GM19023 (cell line): Measurements from ENCODE around the gene VPS37B.

Experiments
- ATAC-seq: cut with Tn5 transposase; IDR thresholded peaks from one replicate; pipeline ENCODE4 v1.9.1; 2021; ENCODE audit warnings: mild to moderate bottlenecking, moderate library complexity; ENCODE audit not compliant: unreplicated experiment

Gene VPS37B

GRCh38 chr12:122820138-122820537, 75.8 kb downstream of the VPS37B start:
- ATAC-seq, result no peak

- ATAC-seq, result no peak
These were observed 76.6 kb downstream of the VPS37B start for GRCh38 chr12:122819209-122819785.
